Upper lobe of left lung (tissue), 6 donors: ENCODE measurements around the gene CDH22. TPM values are rescaled to one million over a fixed set of nuclear protein-coding genes. Genes with fewer than 3 reads are reported as not detected.

Experiments
- ATAC-seq, 2 donors: fragments of 200-7000 bp; cut with Tn5 transposase; one replicate each; pipeline ENCODE4 v1.9.1; 2022; ENCODE audit warnings: mild to moderate bottlenecking in 2 of 2, moderate library complexity in 2 of 2; ENCODE audit not compliant: low FRiP score in 2 of 2
- DNase-seq, 2 donors: peaks; one replicate each; pipeline ENCODE4 v3.0.0-alpha.2; 2019 to 2020
- H3K27ac ChIP-seq, 4 donors: fragments of 200-600 bp; sonication (generic); one replicate each; pipeline ENCODE4 v1.5.1; 2016 to 2019
- H3K27me3 ChIP-seq, 4 donors: fragments of 200-600 bp; sonication (generic); one replicate each; pipeline ENCODE4 v1.5.1; 2017 to 2019
- H3K36me3 ChIP-seq, 4 donors: fragments of 200-600 bp; sonication (generic); one replicate each; pipeline ENCODE4 v1.5.1; 2016 to 2019
- H3K4me1 ChIP-seq, 4 donors: fragments of 200-600 bp; sonication (generic); one replicate each; pipeline ENCODE4 v1.5.1; 2018 to 2019
- H3K4me3 ChIP-seq, 4 donors: fragments of 200-600 bp; sonication (generic); one replicate each; pipeline ENCODE4 v1.5.1; 2017 to 2019; ENCODE audit warnings: mild to moderate bottlenecking in 2 of 4, moderate library complexity in 1 of 4
- H3K9me3 ChIP-seq, 4 donors: fragments of 200-600 bp; sonication (generic); one replicate each; pipeline ENCODE4 v1.5.1; 2018 to 2019
- CTCF ChIP-seq, 6 experiments: fragments of 450-650 bp in 4 of 6; fragments of 200-600 bp in 2 of 6; sonication (generic) in 2 of 6; IDR thresholded peaks; one replicate each; pipeline ENCODE4 v1.5.1; 2016 to 2019; ENCODE audit warnings: antibody characterized with exemption in 6 of 6
- EP300 ChIP-seq, 4 donors: sonication (generic); formaldehyde crosslinking; IDR thresholded peaks; one replicate each; pipeline ENCODE4 v1.5.1; 2017; ENCODE audit warnings: antibody characterized with exemption in 4 of 4, control low read depth in 2 of 4
- POLR2A ChIP-seq, 4 donors: fragments of 450-650 bp; IDR thresholded peaks; one replicate each; pipeline ENCODE4 v1.5.1; 2016 to 2017; ENCODE audit warnings: antibody characterized with exemption in 4 of 4, mild to moderate bottlenecking in 2 of 4
- POLR2AphosphoS5 ChIP-seq, 2 donors: sonication (generic); formaldehyde crosslinking; IDR thresholded peaks; one replicate each; pipeline ENCODE4 v1.5.1; 2017; ENCODE audit warnings: antibody characterized with exemption in 2 of 2
- WGBS, 2 donors: methylation state at CpG; one replicate each; pipeline ENCODE4 v1.1.5; 2017 to 2018; 5-methylcytosine and 5-hydroxymethylcytosine counted together
- total RNA-seq, 6 donors: library from RNA; depleted of rRNA in 4 of 6; stranded (reverse); fragments of >200 nt in 4 of 6; gene quantifications; one replicate each; pipeline versions ENCODE4 v1.1.0 to v1.2.1, GENCODE V29; 2016 to 2021
- donor health status: DM: no; HTN: no; CAD: no; lungs with moderate emphysema.
- donor health status: DM: no; HTN: yes; CAD: no; lungs with severe emphysema.

Gene CDH22
- total RNA-seq, 6 donors from 2014 or later = 0.10 to 0.40 (median 0.24) TPM; not detected in 2

GRCh38 chr20:46203510-46203837 lies 104.8 kb downstream of the CDH22 start:
- H3K4me3 ChIP-seq = no peak overlapping the region
- WGBS, 2 donors = 69 to 72% methylated on average over 3 of the region's 3 CpGs
- no peaks in the 10 kb centered on the region for H3K36me3 ChIP-seq
- H3K9me3 ChIP-seq = no peaks in the 10 kb centered on the region
- H3K4me1 ChIP-seq = peaks cover 6 to 20% (median 7%) of the 10 kb centered on the region in 4 donors
- H3K27ac ChIP-seq = no peak overlapping the region
- TF ChIP-seq POLR2A (IDR thresholded peaks at IDR 0.05) (no peak), EP300 (IDR thresholded peaks at IDR 0.05) (no peak), POLR2AphosphoS5 (IDR thresholded peaks at IDR 0.05) (no peak), CTCF (IDR thresholded peaks at IDR 0.05) (no peak)
- peaks cover 0 to 17% (median 3%) of the 10 kb centered on the region in 4 donors for H3K27me3 ChIP-seq
- ATAC-seq (no peak), DNase-seq (no peak)

- Histone ChIP-seq H3K36me3 (no peaks in the 10 kb centered on the region), H3K9me3 (no peaks in the 10 kb centered on the region), H3K4me3 (no peak overlapping the region), H3K27me3 (peaks cover 0 to 17% (median 3%) of the 10 kb centered on the region in 4 donors), H3K4me1 (peaks cover 6 to 20% (median 7%) of the 10 kb centered on the region in 4 donors), H3K27ac (no peak overlapping the region)
- ATAC-seq (peak in 1 of 2 donors; percentile 46), DNase-seq (no peak)
- TF ChIP-seq CTCF (IDR thresholded peaks at IDR 0.05) (no peak), POLR2AphosphoS5 (IDR thresholded peaks at IDR 0.05) (no peak), POLR2A (IDR thresholded peaks at IDR 0.05) (no peak), EP300 (IDR thresholded peaks at IDR 0.05) (no peak)
- 43 to 49% methylated on average over 11 of the region's 11 CpGs for WGBS, 2 donors
These were observed 105.4 kb downstream of the CDH22 start for GRCh38 chr20:46202766-46203509.

- peaks cover 0 to 17% (median 3%) of the 10 kb centered on the region in 4 donors for H3K27me3 ChIP-seq
- H3K36me3 ChIP-seq = no peaks in the 10 kb centered on the region
- H3K4me1 ChIP-seq = peaks cover 0 to 14% (median 6%) of the 10 kb centered on the region in 4 donors
- DNase-seq (peak in 1 of 2 donors; percentile 77), ATAC-seq (no peak)
- WGBS, 2 donors = 44 to 65% methylated on average over 35 to 37 of the region's 55 CpGs
- no peak overlapping the region for H3K4me3 ChIP-seq
- no peak for TF ChIP-seq CTCF (IDR thresholded peaks at IDR 0.05)
- TF ChIP-seq POLR2A (IDR thresholded peaks at IDR 0.05) = no peak
- TF ChIP-seq EP300 (IDR thresholded peaks at IDR 0.05) = no peak
- TF ChIP-seq POLR2AphosphoS5 (IDR thresholded peaks at IDR 0.05) = no peak
- no peak overlapping the region for H3K27ac ChIP-seq
- no peaks in the 10 kb centered on the region for H3K9me3 ChIP-seq
These were observed 107.4 kb downstream of the CDH22 start for GRCh38 chr20:46200582-46201570.

GRCh38 chr20:46199198-46199597 lies 109.1 kb downstream of the CDH22 start:
- Histone ChIP-seq H3K4me3 (no peak overlapping the region), H3K4me1 (no peaks in the 10 kb centered on the region), H3K9me3 (no peaks in the 10 kb centered on the region), H3K36me3 (no peaks in the 10 kb centered on the region), H3K27ac (no peak overlapping the region), H3K27me3 (peaks cover 0 to 17% (median 3%) of the 10 kb centered on the region in 4 donors)
- WGBS, 2 donors = 21 to 37% methylated on average over 8 to 21 of the region's 21 CpGs
- TF ChIP-seq POLR2A (IDR thresholded peaks at IDR 0.05) (no peak), CTCF (IDR thresholded peaks at IDR 0.05) (no peak), EP300 (IDR thresholded peaks at IDR 0.05) (no peak), POLR2AphosphoS5 (IDR thresholded peaks at IDR 0.05) (no peak)
- DNase-seq = no peak
- no peak for ATAC-seq
